Right cardiac atrium (tissue), 5 donors: Measurements from ENCODE around the gene FETUB. TPM values are rescaled to one million over a fixed set of nuclear protein-coding genes. Genes with fewer than 3 reads are reported as not detected.

Experiments used
- ATAC-seq, 2 donors: fragments of 200-7000 bp; cut with Tn5 transposase; one replicate each; pipeline versions ENCODE4 v1.8.0 to v1.9.1; 2020; ENCODE audit warnings: moderate library complexity in 2 of 2, mild to moderate bottlenecking in 1 of 2
- DNase-seq, 3 donors: peaks; one replicate each; pipeline ENCODE4 v3.0.0-alpha.2; 2020
- H3K27ac ChIP-seq: one replicate; pipeline ENCODE4 v1.5.1; 2013; ENCODE audit warnings: mild to moderate bottlenecking, low read length, control low read depth, moderate library complexity
- H3K27me3 ChIP-seq: one replicate; pipeline ENCODE4 v1.6.1; 2013; ENCODE audit not compliant: control insufficient read depth, insufficient read depth
- H3K4me1 ChIP-seq: one replicate; pipeline ENCODE4 v1.6.1; 2013; ENCODE audit warnings: low read length; ENCODE audit not compliant: control insufficient read depth, insufficient read depth
- H3K4me3 ChIP-seq: one replicate; pipeline ENCODE4 v1.5.1; 2013; ENCODE audit warnings: low read length, control low read depth
- H3K9me3 ChIP-seq: one replicate; pipeline ENCODE4 v1.6.1; 2013; ENCODE audit warnings: low read length; ENCODE audit not compliant: control insufficient read depth
- WGBS: extraction: QIAGEN DNeasy Blood & Tissue Kit; methylation state at CpG from one replicate; pipeline ENCODE4 v1.1.7; 2013; 5-methylcytosine and 5-hydroxymethylcytosine counted together
- intact Hi-C, 4 donors: fragments of 100-400 bp; cut with DNase I; formaldehyde crosslinking; loops; one replicate each; pipeline versions ENCODE4 v1.11.0 to v1.14.0; 2022 to 2023
- polyA plus RNA-seq: library from polyadenylated mRNA; stranded (reverse); fragments of 200-250 nt; gene quantifications from one replicate; pipeline ENCODE4 v1.2.3, GENCODE V29; 2013
- total RNA-seq, 4 donors: library from RNA; stranded (reverse); fragmentation: NEBNext Ultra II Directional; extraction: Animal tissue kit (Norgen Biotek cat#: 25700); gene quantifications; one replicate each; pipeline ENCODE4 v1.2.1, GENCODE V29; 2021
- donor health status: healthy with polysubstance abuse.
- donor health status: DM: no; HTN: yes; CAD: no.
- donor health status: DM: no; HTN: no; CAD: no.
- donor health status: DM: no; HTN: yes; CAD: no; lungs with severe emphysema.
- donor health status: DM: yes; HTN: yes; CAD: no.

The FETUB gene
- total and polyA plus RNA-seq, 5 donors: 0.07 TPM; not detected in 4

DNA sequence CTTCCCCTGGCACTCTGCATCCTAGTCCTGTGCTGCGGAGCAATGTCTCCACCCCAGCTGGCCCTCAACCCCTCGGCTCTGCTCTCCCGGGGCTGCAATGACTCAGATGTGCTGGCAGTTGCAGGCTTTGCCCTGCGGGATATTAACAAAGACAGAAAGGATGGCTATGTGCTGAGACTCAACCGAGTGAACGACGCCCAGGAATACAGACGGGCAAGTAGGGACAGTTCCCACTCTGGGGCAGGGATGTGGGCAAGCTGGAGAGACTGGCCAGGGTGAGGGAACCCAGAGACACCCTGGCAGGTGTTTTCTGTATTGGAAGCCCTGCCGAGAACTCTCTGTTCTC is 247 bp downstream of the FETUB start:
- no peak overlapping the region for H3K27ac ChIP-seq

DNA sequence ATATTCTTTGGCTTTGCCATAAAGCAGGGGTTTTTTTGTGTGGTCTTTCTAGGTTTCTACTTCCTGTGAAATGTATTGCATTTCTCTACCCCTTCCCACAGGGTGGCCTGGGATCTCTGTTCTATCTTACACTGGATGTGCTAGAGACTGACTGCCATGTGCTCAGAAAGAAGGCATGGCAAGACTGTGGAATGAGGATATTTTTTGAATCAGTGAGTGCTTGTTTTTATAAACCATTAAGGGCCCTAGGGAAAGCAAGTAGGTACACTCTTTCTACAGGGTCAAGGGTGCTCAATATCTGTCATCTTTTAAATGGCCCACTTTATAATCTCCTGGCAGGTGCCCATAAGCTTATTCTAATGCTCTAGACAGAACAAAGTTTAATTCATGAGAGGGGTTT is 730 bp downstream of the FETUB start:
- intact Hi-C loops: no loop called here
- no peak for ATAC-seq
- Histone ChIP-seq H3K4me3 (no peak overlapping the region), H3K9me3 (no peaks in the 10 kb centered on the region), H3K4me1 (no peaks in the 10 kb centered on the region), H3K27ac (no peak overlapping the region), H3K27me3 (no peaks in the 10 kb centered on the region)
- no peak for DNase-seq

More for the DNA sequence above, 247 bp downstream of the FETUB start:
- Histone ChIP-seq H3K4me1 (no peaks in the 10 kb centered on the region), H3K4me3 (no peak overlapping the region), H3K27me3 (no peaks in the 10 kb centered on the region), H3K9me3 (no peaks in the 10 kb centered on the region)
- 56% methylated on average over 9 of the region's 9 CpGs for WGBS
- ATAC-seq (peak; percentile 55 to 59), DNase-seq (peak; percentile 38 to 64 (median 57))
- intact Hi-C loops: no loop called here

DNA sequence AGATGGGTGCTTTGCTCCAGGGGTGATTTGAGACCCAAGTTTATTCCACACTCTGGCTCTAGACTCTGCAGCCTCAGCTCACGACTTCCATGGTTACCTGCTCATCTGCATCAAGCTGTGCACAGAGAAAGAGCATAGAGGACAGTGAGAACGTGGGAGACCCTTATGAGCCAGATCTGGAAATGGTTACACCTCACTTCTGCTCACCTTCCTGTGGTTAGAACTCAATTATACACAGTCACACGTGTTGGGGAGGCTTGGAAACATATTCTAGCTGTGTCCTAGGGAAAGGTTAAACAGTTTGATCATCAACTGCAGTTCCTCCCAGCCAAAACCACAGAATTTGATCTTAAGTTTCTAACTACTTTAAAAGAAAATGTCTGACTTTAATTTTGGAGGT is 1.8 kb downstream of the FETUB start:
- H3K27ac ChIP-seq: no peak overlapping the region
- intact Hi-C loops: no loop called here

DNA sequence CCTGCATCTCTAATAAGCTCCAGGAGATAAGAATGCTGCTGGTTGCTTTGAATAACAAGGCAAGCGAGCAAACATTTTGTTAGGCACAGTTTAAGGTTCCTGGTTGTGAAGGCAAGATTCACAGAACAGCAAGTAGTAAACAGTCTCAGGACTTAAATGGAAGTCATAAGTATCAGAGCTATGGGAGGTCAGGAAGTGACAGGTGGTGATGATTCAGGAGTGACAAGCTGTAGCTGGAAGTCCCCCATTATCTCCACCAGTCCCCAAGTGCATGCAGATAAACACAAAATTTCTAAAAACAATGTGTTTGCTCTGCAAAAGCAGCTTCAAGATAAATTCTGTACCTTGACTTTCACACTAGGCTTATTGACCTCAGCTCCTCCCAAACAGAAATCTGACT is 3.3 kb downstream of the FETUB start:
- Histone ChIP-seq H3K4me1 (no peaks in the 10 kb centered on the region), H3K9me3 (no peaks in the 10 kb centered on the region), H3K27ac (no peak overlapping the region), H3K27me3 (no peaks in the 10 kb centered on the region), H3K4me3 (no peak overlapping the region)
- ATAC-seq: no peak
- 80% methylated on average over 1 of the region's 1 CpG for WGBS
- DNase-seq: no peak
- intact Hi-C loops: no loop called here

More for the DNA sequence above, 1.8 kb downstream of the FETUB start:
- 54% methylated on average over 3 of the region's 3 CpGs for WGBS
- Histone ChIP-seq H3K27me3 (no peaks in the 10 kb centered on the region), H3K4me1 (no peaks in the 10 kb centered on the region), H3K9me3 (no peaks in the 10 kb centered on the region), H3K4me3 (no peak overlapping the region)
- no peak for ATAC-seq
- DNase-seq: no peak

GRCh38 chr3:186644683-186645082 is 4.5 kb downstream of the FETUB start:
- DNase-seq: no peak
- no peak overlapping the region for H3K4me3 ChIP-seq
- H3K4me1 ChIP-seq: no peaks in the 10 kb centered on the region
- WGBS: 87% methylated on average over 3 of the region's 3 CpGs
- intact Hi-C loops: no loop called here
- ATAC-seq: no peak
- H3K27ac ChIP-seq: no peak overlapping the region
- H3K27me3 ChIP-seq: no peaks in the 10 kb centered on the region
- no peaks in the 10 kb centered on the region for H3K9me3 ChIP-seq

DNA sequence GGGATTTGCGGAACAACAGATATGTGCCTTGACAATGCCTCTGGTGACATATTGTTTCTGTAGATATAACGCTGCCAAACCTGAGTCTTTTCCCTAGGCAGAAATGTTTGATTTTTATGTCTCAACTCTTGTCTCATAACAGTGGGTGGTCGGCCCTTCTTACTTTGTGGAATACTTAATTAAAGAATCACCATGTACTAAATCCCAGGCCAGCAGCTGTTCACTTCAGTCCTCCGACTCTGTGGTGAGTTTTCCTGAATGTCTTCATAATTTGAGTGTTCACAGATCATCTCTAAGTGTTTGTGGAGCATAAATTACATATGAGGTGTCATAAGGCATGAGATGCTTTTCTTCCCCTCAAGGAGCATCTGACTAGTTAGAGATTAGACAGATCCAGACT is 5.9 kb downstream of the FETUB start:
- no peak for DNase-seq
- no peak overlapping the region for H3K27ac ChIP-seq
- H3K9me3 ChIP-seq: no peaks in the 10 kb centered on the region
- ATAC-seq: no peak
- no peaks in the 10 kb centered on the region for H3K27me3 ChIP-seq
- no peaks in the 10 kb centered on the region for H3K4me1 ChIP-seq
- intact Hi-C loops: no loop called here
- 85% methylated on average over 4 of the region's 4 CpGs for WGBS
- no peak overlapping the region for H3K4me3 ChIP-seq

GRCh38 chr3:186646841-186647240 is 6.6 kb downstream of the FETUB start:
- Histone ChIP-seq H3K27ac (no peak overlapping the region), H3K9me3 (no peaks in the 10 kb centered on the region), H3K4me1 (no peaks in the 10 kb centered on the region), H3K27me3 (no peaks in the 10 kb centered on the region), H3K4me3 (no peak overlapping the region)
- WGBS: 87% methylated on average over 1 of the region's 1 CpG
- intact Hi-C loops: no loop called here
- no peak for DNase-seq
- ATAC-seq: no peak

- intact Hi-C loops: no loop called here
- Histone ChIP-seq H3K9me3 (no peaks in the 10 kb centered on the region), H3K27ac (no peak overlapping the region), H3K4me1 (no peaks in the 10 kb centered on the region), H3K27me3 (no peaks in the 10 kb centered on the region), H3K4me3 (no peak overlapping the region)
- no peak for ATAC-seq
- 87% methylated on average over 1 of the region's 1 CpG for WGBS
- no peak for DNase-seq
Measured at GRCh38 chr3:186648851-186649250, 8.7 kb downstream of the FETUB start.

GRCh38 chr3:186651678-186652215 is 11.5 kb downstream of the FETUB start:
- 77% methylated on average over 3 of the region's 3 CpGs for WGBS
- Histone ChIP-seq H3K27me3 (no peaks in the 10 kb centered on the region), H3K4me3 (no peak overlapping the region), H3K4me1 (no peaks in the 10 kb centered on the region), H3K9me3 (no peaks in the 10 kb centered on the region), H3K27ac (no peak overlapping the region)
- intact Hi-C loops: no loop called here
- DNase-seq (no peak), ATAC-seq (no peak)

GRCh38 chr3:186653080-186653707 is 13.0 kb downstream of the FETUB start:
- Histone ChIP-seq H3K27ac (no peak overlapping the region), H3K4me3 (no peak overlapping the region), H3K9me3 (no peaks in the 10 kb centered on the region), H3K27me3 (no peaks in the 10 kb centered on the region), H3K4me1 (no peaks in the 10 kb centered on the region)
- 66% methylated on average over 7 of the region's 7 CpGs for WGBS
- ATAC-seq (no peak), DNase-seq (no peak)
- intact Hi-C loops: no loop called here

GRCh38 chr3:186653984-186654383 is 13.8 kb downstream of the FETUB start:
- peak in 1 of 2 donors; percentile 37 for ATAC-seq
- Histone ChIP-seq H3K9me3 (no peaks in the 10 kb centered on the region), H3K27me3 (no peaks in the 10 kb centered on the region), H3K4me3 (no peak overlapping the region), H3K27ac (no peak overlapping the region), H3K4me1 (no peaks in the 10 kb centered on the region)
- no peak for DNase-seq
- WGBS: 42% methylated on average over 6 of the region's 6 CpGs
- intact Hi-C loops: no loop called here
